Stimulated activated CD8-positive, alpha-beta memory T cell treated with anti-CD3 and anti-CD28 coated beads, Interleukin-15, amount 100 ng/mL, for 48 hours (primary cell): ENCODE data around the gene SAXO2.
"Not testable (repeated sequence)": the region's sequence is repeated elsewhere in the genome, so short reads cannot be mapped to it uniquely, and the experiment has no call there.

Source experiments
- DNase-seq, 2 donors: peaks; one replicate each; pipeline ENCODE4 v3.0.0-alpha.2; 2020; ENCODE audit warnings: low read depth in 2 of 2

SAXO2 gene

GRCh38 chr15:82313951-82314768 is 51.5 kb downstream of the SAXO2 start:
- not testable (repeated sequence) for DNase-seq

- no peak for DNase-seq
Observed at GRCh38 chr15:82314769-82315518, 52.3 kb downstream of the SAXO2 start.

- DNase-seq: no peak
Observed at GRCh38 chr15:82315519-82316246, 53.1 kb downstream of the SAXO2 start.

GRCh38 chr15:82316247-82317090 is 53.9 kb downstream of the SAXO2 start:
- DNase-seq: not testable (repeated sequence)

- DNase-seq: no peak
Observed at GRCh38 chr15:82317091-82317489, 54.5 kb downstream of the SAXO2 start.

- DNase-seq: not testable (repeated sequence)
Observed at GRCh38 chr15:82317516-82317915, 54.9 kb downstream of the SAXO2 start.

- DNase-seq: not testable (repeated sequence)
Observed at GRCh38 chr15:82318281-82318680, 55.7 kb downstream of the SAXO2 start.

- DNase-seq: not testable (repeated sequence)
Observed at GRCh38 chr15:82319522-82320278, 57.1 kb downstream of the SAXO2 start.

GRCh38 chr15:82320861-82321260 is 58.2 kb downstream of the SAXO2 start:
- DNase-seq: not testable (repeated sequence)

- not testable (repeated sequence) for DNase-seq
Observed at GRCh38 chr15:82322488-82322887, 59.9 kb downstream of the SAXO2 start.

GRCh38 chr15:82324831-82325230 is 62.2 kb downstream of the SAXO2 start:
- not testable (repeated sequence) for DNase-seq

- DNase-seq: not testable (repeated sequence)
Observed at GRCh38 chr15:82325646-82326045, 63.0 kb downstream of the SAXO2 start.

- DNase-seq: not testable (repeated sequence)
Observed at GRCh38 chr15:82326896-82327295, 64.3 kb downstream of the SAXO2 start.

- DNase-seq: not testable (repeated sequence)
Observed at GRCh38 chr15:82327372-82327771, 64.8 kb downstream of the SAXO2 start.

GRCh38 chr15:82329039-82329438 is 66.4 kb downstream of the SAXO2 start:
- DNase-seq: not testable (repeated sequence)

GRCh38 chr15:82330921-82331320 is 68.3 kb downstream of the SAXO2 start:
- not testable (repeated sequence) for DNase-seq

GRCh38 chr15:82331576-82332304 is 69.1 kb downstream of the SAXO2 start:
- DNase-seq: not testable (repeated sequence)

GRCh38 chr15:82332711-82333602 is 70.3 kb downstream of the SAXO2 start:
- DNase-seq: not testable (repeated sequence)
